K562 (cell line): Measurements from ENCODE around the gene TNPO2. TPM values are rescaled to one million over a fixed set of nuclear protein-coding genes. Genes with fewer than 3 reads are reported as not detected.

Source experiments
- HDAC1 ChIP-seq, 2 experiments: fragments of 450-650 bp; IDR thresholded peaks; 2 replicates each; pipeline ENCODE4 v1.6.1; 2016 to 2017; ENCODE audit warnings: inconsistent platforms in 1 of 2, mild to moderate bottlenecking in 1 of 2, moderate library complexity in 1 of 2
- IRF2 ChIP-seq: sonication (generic); formaldehyde crosslinking; IDR thresholded peaks from 2 replicates; pipeline ENCODE4 v1.8.1; 2022; ENCODE audit warnings: mild to moderate bottlenecking, missing genetic modification reagents
- KLF1 ChIP-seq: fragments of 450-650 bp; IDR thresholded peaks from 2 replicates; pipeline ENCODE4 v1.6.1; 2016; ENCODE audit warnings: missing genetic modification characterization, missing compliant biosample characterization
- MEIS2 ChIP-seq: fragments of 450-650 bp; IDR thresholded peaks from 2 replicates; pipeline ENCODE4 v1.6.1; 2014; ENCODE audit warnings: mild to moderate bottlenecking; ENCODE audit not compliant: partially characterized antibody
- NCOA4 ChIP-seq: fragments of 450-650 bp; IDR thresholded peaks from 2 replicates; pipeline ENCODE4 v1.6.1; 2018; ENCODE audit warnings: mild to moderate bottlenecking; ENCODE audit not compliant: partially characterized antibody
- NR2C2 ChIP-seq, 2 experiments: fragments of 200-800 bp in 1 of 2; sonication (Bioruptor generic) in 1 of 2; sonication (generic) in 1 of 2; formaldehyde crosslinking in 1 of 2; IDR thresholded peaks; 2 replicates each; pipeline versions ENCODE4 v1.6.1 to v1.8.0; 2016 to 2022; ENCODE audit warnings: mild to moderate bottlenecking in 1 of 2, missing compliant biosample characterization in 1 of 2, missing genetic modification characterization in 1 of 2, missing genetic modification reagents in 1 of 2
- PURB ChIP-seq: sonication (generic); formaldehyde crosslinking; IDR thresholded peaks from 2 replicates; pipeline ENCODE4 v1.9.0; 2021; ENCODE audit warnings: low read depth, mild to moderate bottlenecking, missing genetic modification reagents
- SP1 ChIP-seq: sonication (generic); formaldehyde crosslinking; IDR thresholded peaks from 2 replicates; pipeline ENCODE4 v1.8.1; 2022; ENCODE audit warnings: mild to moderate bottlenecking, missing genetic modification reagents
- TCFL5 ChIP-seq: fragments of 250-450 bp; sonication (Bioruptor Pico); conservative IDR thresholded peaks from 2 replicates; pipeline ENCODE4 v1.6.1; 2021; ENCODE audit warnings: mild to moderate bottlenecking, moderate library complexity, matching md5 sums
- ZNF217 ChIP-seq: sonication (generic); formaldehyde crosslinking; IDR thresholded peaks from 2 replicates; pipeline ENCODE4 v1.8.0; 2022; ENCODE audit warnings: mild to moderate bottlenecking, missing genetic modification reagents
- ZNF75A ChIP-seq: fragments of 450-650 bp; formaldehyde crosslinking; IDR thresholded peaks from 2 replicates; pipeline ENCODE4 v1.4.0; 2020; ENCODE audit warnings: mild to moderate bottlenecking
- polyA plus RNA-seq, 8 experiments: library from polyadenylated mRNA; depleted of rRNA in 4 of 8; stranded (reverse) in 5 of 8; unstranded in 3 of 8; fragments of >200 nt; fragmentation: Nextera tagmentation in 2 of 8; fragmentation: Illumina TruSeq in 1 of 8; extraction: Ambion mirVana in 2 of 8; extraction: Trizol in 1 of 8; gene quantifications; 2 replicates each; pipeline versions ENCODE4 v1.2.1 to v1.2.3, GENCODE V29; 2011 to 2014; ENCODE audit warnings: inconsistent platforms in 1 of 8, missing spikeins in 1 of 8
- total RNA-seq, 7 experiments: library from RNA; depleted of rRNA in 6 of 7; stranded (reverse); fragments of >200 nt in 6 of 7; fragmentation: Illumina TruSeq in 2 of 7; extraction: Trizol in 2 of 7; gene quantifications; 2 replicates each; pipeline versions ENCODE4 v1.2.1 to v1.2.3, GENCODE V29; 2011 to 2021; ENCODE audit warnings: low replicate concordance in 1 of 7
- TF ChIP-seq, protein P1 (sequence below), 2 experiments: fragments of 450-650 bp; formaldehyde crosslinking in 1 of 2; IDR thresholded peaks; 2 replicates each; pipeline versions ENCODE4 v1.4.0 to v1.6.1; 2014 to 2020; ENCODE audit warnings: mild to moderate bottlenecking in 2 of 2, borderline replicate concordance in 1 of 2, low read depth in 1 of 2
- TF ChIP-seq, protein P2 (sequence below): sonication (generic); formaldehyde crosslinking; IDR thresholded peaks from 2 replicates; pipeline ENCODE4 v1.8.1; 2023; ENCODE audit warnings: mild to moderate bottlenecking, missing genetic modification reagents
- TF ChIP-seq, protein P3 (sequence below): sonication (generic); formaldehyde crosslinking; IDR thresholded peaks from 2 replicates; pipeline ENCODE4 v1.8.0; 2022; ENCODE audit warnings: mild to moderate bottlenecking, missing genetic modification reagents
- TF ChIP-seq, protein P4 (sequence below): sonication (generic); IDR thresholded peaks from 2 replicates; pipeline ENCODE4 v1.6.1; 2016

TNPO2 gene
- total and polyA plus RNA-seq, 9 of the 15 experiments (the other 6 are each of a cell fraction or from before 2014, with no cell fraction given): 6.0 to 126 (median 53.8) TPM

DNA sequence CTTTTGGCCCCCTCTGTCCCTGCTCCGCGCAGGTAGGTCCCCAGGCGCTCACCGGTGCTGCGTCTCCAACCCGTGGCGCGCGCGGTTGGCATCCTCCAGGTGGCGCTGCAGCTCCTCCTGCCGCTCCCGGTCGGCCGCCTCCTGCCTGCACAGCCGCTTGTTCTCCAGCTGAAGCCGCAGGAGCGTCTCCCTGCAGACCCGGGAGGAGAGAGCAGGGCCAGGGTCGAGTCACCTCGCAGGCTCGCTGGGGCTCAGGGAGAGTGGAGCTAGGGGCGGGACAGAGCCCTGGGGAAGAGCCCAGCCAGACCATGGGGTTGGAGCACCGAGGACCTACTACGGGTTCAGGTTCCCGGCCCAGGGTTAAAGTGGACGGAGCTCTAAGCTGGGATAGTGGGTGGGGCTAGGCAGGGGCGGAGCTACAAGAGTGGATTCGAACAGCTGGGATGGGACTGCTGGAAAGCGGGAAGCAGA is 42.4 kb upstream of the TNPO2 start (continued):
- TF ChIP-seq, protein P1, sequence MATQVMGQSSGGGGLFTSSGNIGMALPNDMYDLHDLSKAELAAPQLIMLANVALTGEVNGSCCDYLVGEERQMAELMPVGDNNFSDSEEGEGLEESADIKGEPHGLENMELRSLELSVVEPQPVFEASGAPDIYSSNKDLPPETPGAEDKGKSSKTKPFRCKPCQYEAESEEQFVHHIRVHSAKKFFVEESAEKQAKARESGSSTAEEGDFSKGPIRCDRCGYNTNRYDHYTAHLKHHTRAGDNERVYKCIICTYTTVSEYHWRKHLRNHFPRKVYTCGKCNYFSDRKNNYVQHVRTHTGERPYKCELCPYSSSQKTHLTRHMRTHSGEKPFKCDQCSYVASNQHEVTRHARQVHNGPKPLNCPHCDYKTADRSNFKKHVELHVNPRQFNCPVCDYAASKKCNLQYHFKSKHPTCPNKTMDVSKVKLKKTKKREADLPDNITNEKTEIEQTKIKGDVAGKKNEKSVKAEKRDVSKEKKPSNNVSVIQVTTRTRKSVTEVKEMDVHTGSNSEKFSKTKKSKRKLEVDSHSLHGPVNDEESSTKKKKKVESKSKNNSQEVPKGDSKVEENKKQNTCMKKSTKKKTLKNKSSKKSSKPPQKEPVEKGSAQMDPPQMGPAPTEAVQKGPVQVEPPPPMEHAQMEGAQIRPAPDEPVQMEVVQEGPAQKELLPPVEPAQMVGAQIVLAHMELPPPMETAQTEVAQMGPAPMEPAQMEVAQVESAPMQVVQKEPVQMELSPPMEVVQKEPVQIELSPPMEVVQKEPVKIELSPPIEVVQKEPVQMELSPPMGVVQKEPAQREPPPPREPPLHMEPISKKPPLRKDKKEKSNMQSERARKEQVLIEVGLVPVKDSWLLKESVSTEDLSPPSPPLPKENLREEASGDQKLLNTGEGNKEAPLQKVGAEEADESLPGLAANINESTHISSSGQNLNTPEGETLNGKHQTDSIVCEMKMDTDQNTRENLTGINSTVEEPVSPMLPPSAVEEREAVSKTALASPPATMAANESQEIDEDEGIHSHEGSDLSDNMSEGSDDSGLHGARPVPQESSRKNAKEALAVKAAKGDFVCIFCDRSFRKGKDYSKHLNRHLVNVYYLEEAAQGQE (IDR thresholded peaks at IDR 0.05; ENCODE audit: borderline replicate concordance): peak; percentile 50; the same call in 1 of the 2 replicates
- TF ChIP-seq, protein P1 (CRISPR knock-in tag; IDR thresholded peaks at IDR 0.05; ENCODE audit: low read depth): no peak
- no peak for TF ChIP-seq MEIS2
- peak; percentile 75; the same call in 1 of the 2 replicates for TF ChIP-seq KLF1 (tag)
- TF ChIP-seq ZNF217 (CRISPR knock-in tag): no peak
- 0 out of 2 replicates have a peak, but pooled peaks have one; percentile 25 for TF ChIP-seq SP1 (CRISPR knock-in tag)
- TF ChIP-seq IRF2 (CRISPR knock-in tag): no peak
- TF ChIP-seq, protein P2, sequence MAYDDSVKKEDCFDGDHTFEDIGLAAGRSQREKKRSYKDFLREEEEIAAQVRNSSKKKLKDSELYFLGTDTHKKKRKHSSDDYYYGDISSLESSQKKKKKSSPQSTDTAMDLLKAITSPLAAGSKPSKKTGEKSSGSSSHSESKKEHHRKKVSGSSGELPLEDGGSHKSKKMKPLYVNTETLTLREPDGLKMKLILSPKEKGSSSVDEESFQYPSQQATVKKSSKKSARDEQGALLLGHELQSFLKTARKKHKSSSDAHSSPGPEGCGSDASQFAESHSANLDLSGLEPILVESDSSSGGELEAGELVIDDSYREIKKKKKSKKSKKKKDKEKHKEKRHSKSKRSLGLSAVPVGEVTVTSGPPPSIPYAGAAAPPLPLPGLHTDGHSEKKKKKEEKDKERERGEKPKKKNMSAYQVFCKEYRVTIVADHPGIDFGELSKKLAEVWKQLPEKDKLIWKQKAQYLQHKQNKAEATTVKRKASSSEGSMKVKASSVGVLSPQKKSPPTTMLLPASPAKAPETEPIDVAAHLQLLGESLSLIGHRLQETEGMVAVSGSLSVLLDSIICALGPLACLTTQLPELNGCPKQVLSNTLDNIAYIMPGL (CRISPR knock-in tag): no peak
- no peak for TF ChIP-seq PURB (CRISPR knock-in tag)
- TF ChIP-seq, protein P3, sequence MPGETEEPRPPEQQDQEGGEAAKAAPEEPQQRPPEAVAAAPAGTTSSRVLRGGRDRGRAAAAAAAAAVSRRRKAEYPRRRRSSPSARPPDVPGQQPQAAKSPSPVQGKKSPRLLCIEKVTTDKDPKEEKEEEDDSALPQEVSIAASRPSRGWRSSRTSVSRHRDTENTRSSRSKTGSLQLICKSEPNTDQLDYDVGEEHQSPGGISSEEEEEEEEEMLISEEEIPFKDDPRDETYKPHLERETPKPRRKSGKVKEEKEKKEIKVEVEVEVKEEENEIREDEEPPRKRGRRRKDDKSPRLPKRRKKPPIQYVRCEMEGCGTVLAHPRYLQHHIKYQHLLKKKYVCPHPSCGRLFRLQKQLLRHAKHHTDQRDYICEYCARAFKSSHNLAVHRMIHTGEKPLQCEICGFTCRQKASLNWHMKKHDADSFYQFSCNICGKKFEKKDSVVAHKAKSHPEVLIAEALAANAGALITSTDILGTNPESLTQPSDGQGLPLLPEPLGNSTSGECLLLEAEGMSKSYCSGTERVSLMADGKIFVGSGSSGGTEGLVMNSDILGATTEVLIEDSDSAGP: no peak
- TF ChIP-seq NR2C2 (CRISPR knock-in tag; IDR thresholded peaks at IDR 0.05): no peak
- no peak for TF ChIP-seq NR2C2 (tag; IDR thresholded peaks at IDR 0.05)
- TF ChIP-seq ZNF75A (CRISPR knock-in tag): no peak
- TF ChIP-seq NCOA4: no peak
- TF ChIP-seq TCFL5 (CRISPR knock-in tag): no peak
- TF ChIP-seq, protein P4, sequence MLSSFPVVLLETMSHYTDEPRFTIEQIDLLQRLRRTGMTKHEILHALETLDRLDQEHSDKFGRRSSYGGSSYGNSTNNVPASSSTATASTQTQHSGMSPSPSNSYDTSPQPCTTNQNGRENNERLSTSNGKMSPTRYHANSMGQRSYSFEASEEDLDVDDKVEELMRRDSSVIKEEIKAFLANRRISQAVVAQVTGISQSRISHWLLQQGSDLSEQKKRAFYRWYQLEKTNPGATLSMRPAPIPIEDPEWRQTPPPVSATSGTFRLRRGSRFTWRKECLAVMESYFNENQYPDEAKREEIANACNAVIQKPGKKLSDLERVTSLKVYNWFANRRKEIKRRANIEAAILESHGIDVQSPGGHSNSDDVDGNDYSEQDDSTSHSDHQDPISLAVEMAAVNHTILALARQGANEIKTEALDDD: no peak
- TF ChIP-seq HDAC1 (IDR thresholded peaks at IDR 0.05): 0 out of 4 replicates have a peak, but pooled peaks of 1 of the 2 experiments have one; percentile 18
